DND-41 (cell line): Measurements from ENCODE around the gene PNPLA2.

Source experiments
- EZH2 ChIP-seq: IDR thresholded peaks from 3 replicates; pipeline ENCODE4 v1.6.1; 2012; ENCODE audit warnings: borderline replicate concordance, low read depth, mild to moderate bottlenecking, moderate library complexity, low read length, inconsistent platforms; ENCODE audit not compliant: severe bottlenecking
- TF ChIP-seq, protein P1 (sequence below): IDR thresholded peaks from 2 replicates; pipeline ENCODE4 v1.5.1; 2012; ENCODE audit warnings: borderline replicate concordance, low read length, moderate library complexity, mild to moderate bottlenecking; ENCODE audit not compliant: poor library complexity, severe bottlenecking; ENCODE audit errors: extremely low read depth

DNA sequence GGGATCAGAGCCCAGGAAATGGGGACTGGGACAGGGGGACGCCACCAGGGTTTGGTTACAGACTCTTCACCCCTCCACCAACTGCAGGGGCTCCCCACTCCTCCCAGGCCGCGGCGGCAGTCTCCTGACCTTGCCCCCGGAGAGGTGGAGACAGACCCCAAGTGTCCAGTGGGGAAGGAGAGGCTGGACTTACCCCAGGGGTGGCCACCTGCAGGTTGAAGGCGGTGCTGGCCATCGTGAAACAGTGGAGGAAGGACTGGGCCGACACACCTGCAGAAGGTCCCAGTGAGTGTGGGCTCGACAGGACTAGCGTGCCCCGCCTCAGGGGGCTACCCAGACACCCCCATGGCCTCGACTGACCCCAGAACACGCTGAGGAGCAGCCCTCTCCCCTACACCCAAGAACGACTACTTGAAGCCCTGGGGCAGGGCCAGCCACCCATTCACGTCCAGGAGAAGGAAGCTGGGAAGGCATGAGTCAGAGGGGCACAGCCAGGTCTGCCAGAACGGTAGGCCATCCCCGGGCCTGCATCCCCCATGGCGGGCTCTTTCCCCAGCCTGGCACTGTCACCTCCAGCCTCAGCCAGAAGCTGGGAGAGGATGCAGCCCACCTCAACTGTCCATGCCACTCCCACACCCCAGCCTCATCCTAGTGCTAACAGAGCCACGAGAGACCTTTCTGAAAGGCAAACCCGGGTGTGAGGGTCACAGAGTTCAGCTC lies 43.7 kb upstream of the PNPLA2 start:
- TF ChIP-seq, protein P1, sequence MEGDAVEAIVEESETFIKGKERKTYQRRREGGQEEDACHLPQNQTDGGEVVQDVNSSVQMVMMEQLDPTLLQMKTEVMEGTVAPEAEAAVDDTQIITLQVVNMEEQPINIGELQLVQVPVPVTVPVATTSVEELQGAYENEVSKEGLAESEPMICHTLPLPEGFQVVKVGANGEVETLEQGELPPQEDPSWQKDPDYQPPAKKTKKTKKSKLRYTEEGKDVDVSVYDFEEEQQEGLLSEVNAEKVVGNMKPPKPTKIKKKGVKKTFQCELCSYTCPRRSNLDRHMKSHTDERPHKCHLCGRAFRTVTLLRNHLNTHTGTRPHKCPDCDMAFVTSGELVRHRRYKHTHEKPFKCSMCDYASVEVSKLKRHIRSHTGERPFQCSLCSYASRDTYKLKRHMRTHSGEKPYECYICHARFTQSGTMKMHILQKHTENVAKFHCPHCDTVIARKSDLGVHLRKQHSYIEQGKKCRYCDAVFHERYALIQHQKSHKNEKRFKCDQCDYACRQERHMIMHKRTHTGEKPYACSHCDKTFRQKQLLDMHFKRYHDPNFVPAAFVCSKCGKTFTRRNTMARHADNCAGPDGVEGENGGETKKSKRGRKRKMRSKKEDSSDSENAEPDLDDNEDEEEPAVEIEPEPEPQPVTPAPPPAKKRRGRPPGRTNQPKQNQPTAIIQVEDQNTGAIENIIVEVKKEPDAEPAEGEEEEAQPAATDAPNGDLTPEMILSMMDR: no peak
- no peak for TF ChIP-seq EZH2
